ENCODE measurements around the gene P2RX7. TPM values are rescaled to one million over a fixed set of nuclear protein-coding genes. Genes with fewer than 3 reads are reported as not detected.

The P2RX7 gene
- total RNA-seq, 1 experiment from 2014 or later = 0.11 TPM

GRCh38 chr12:121110211-121110940 is 22.3 kb upstream of the P2RX7 start:
- DNase-seq (ENCODE audit: low read depth) = peak; percentile 60

GRCh38 chr12:121111684-121112083 is 21.0 kb upstream of the P2RX7 start:
- no peak for DNase-seq (ENCODE audit: low read depth)

- DNase-seq (ENCODE audit: low read depth) = no peak
These were observed 20.2 kb upstream of the P2RX7 start for GRCh38 chr12:121112496-121112895.

GRCh38 chr12:121113057-121113456 is 19.6 kb upstream of the P2RX7 start:
- DNase-seq (ENCODE audit: low read depth) = no peak

- DNase-seq (ENCODE audit: low read depth) = peak; percentile 84
These were observed 18.5 kb upstream of the P2RX7 start for GRCh38 chr12:121114019-121114639.

GRCh38 chr12:121114806-121115205 is 17.9 kb upstream of the P2RX7 start:
- no peak for DNase-seq (ENCODE audit: low read depth)

GRCh38 chr12:121115530-121115929 is 17.1 kb upstream of the P2RX7 start:
- DNase-seq (ENCODE audit: low read depth) = no peak

- no peak for DNase-seq (ENCODE audit: low read depth)
These were observed 16.1 kb upstream of the P2RX7 start for GRCh38 chr12:121116318-121117225.

GRCh38 chr12:121117226-121117777 is 15.4 kb upstream of the P2RX7 start:
- no peak for DNase-seq (ENCODE audit: low read depth)

GRCh38 chr12:121120323-121120722 is 12.4 kb upstream of the P2RX7 start:
- DNase-seq (ENCODE audit: low read depth) = no peak

GRCh38 chr12:121120989-121121755 is 11.5 kb upstream of the P2RX7 start:
- DNase-seq (ENCODE audit: low read depth) = no peak

GRCh38 chr12:121121805-121122204 is 10.9 kb upstream of the P2RX7 start:
- no peak for DNase-seq (ENCODE audit: low read depth)

GRCh38 chr12:121123488-121123887 is 9.2 kb upstream of the P2RX7 start:
- DNase-seq (ENCODE audit: low read depth) = no peak

- DNase-seq (ENCODE audit: low read depth) = peak; percentile 96
These were observed 8.1 kb upstream of the P2RX7 start for GRCh38 chr12:121124402-121125109.

- no peak for DNase-seq (ENCODE audit: low read depth)
These were observed 5.2 kb upstream of the P2RX7 start for GRCh38 chr12:121127501-121127900.

- peak; percentile 57 for DNase-seq (ENCODE audit: low read depth)
These were observed 3.5 kb upstream of the P2RX7 start for GRCh38 chr12:121128908-121129810.

GRCh38 chr12:121129811-121130147 is 2.9 kb upstream of the P2RX7 start:
- DNase-seq (ENCODE audit: low read depth) = no peak

GRCh38 chr12:121130866-121131373 is 1.8 kb upstream of the P2RX7 start:
- DNase-seq (ENCODE audit: low read depth) = no peak

- no peak for DNase-seq (ENCODE audit: low read depth)
These were observed 735 bp upstream of the P2RX7 start for GRCh38 chr12:121131941-121132341.

All from LHCN-M2 (cell line).